ENCODE measurements around the gene LRRN3.

LRRN3 gene

GRCh38 chr7:111059833-111060232 lies 31.1 kb upstream of the LRRN3 start:
- Histone ChIP-seq H2AFZ (ENCODE audit: low read length) (no peak overlapping the region), H3K9me3 (ENCODE audit: insufficient read depth, low read depth, low read length) (peaks cover 4% of the 10 kb centered on the region; the same call in 1 of the 2 replicates), H3K36me3 (ENCODE audit: insufficient read depth, low read length) (no peaks in the 10 kb centered on the region), H4K20me1 (ENCODE audit: insufficient read depth, low read length, poor library complexity, severe bottlenecking) (no peaks in the 10 kb centered on the region), H3K4me3 (ENCODE audit: low read length, poor library complexity, severe bottlenecking) (no peak overlapping the region), H3K9me2 (replicated peaks; ENCODE audit: low read depth, low read length) (no peaks in the 10 kb centered on the region), H3F3A (ENCODE audit: low read depth) (no peaks in the 10 kb centered on the region), H3K27me3 (ENCODE audit: insufficient read depth, low read length, poor library complexity, severe bottlenecking) (no peaks in the 10 kb centered on the region), H3K4me2 (ENCODE audit: low read depth, low read length, poor library complexity, severe bottlenecking) (no peak overlapping the region), H3K79me2 (ENCODE audit: insufficient read depth, low read length) (no peaks in the 10 kb centered on the region), H3K9ac (ENCODE audit: low read depth, low read length, poor library complexity, severe bottlenecking) (no peak overlapping the region), H3K4me1 (ENCODE audit: insufficient read depth, low read length, poor library complexity, severe bottlenecking) (no peaks in the 10 kb centered on the region)
- TF ChIP-seq EZH2phosphoT487 (IDR thresholded peaks at IDR 0.05; ENCODE audit: borderline replicate concordance): no peak
- TF ChIP-seq, protein P1, sequence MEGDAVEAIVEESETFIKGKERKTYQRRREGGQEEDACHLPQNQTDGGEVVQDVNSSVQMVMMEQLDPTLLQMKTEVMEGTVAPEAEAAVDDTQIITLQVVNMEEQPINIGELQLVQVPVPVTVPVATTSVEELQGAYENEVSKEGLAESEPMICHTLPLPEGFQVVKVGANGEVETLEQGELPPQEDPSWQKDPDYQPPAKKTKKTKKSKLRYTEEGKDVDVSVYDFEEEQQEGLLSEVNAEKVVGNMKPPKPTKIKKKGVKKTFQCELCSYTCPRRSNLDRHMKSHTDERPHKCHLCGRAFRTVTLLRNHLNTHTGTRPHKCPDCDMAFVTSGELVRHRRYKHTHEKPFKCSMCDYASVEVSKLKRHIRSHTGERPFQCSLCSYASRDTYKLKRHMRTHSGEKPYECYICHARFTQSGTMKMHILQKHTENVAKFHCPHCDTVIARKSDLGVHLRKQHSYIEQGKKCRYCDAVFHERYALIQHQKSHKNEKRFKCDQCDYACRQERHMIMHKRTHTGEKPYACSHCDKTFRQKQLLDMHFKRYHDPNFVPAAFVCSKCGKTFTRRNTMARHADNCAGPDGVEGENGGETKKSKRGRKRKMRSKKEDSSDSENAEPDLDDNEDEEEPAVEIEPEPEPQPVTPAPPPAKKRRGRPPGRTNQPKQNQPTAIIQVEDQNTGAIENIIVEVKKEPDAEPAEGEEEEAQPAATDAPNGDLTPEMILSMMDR (conservative IDR thresholded peaks at IDR 0.05; ENCODE audit: low read length): no peak

GRCh38 chr7:111063166-111063565 lies 27.8 kb upstream of the LRRN3 start:
- no peaks in the 10 kb centered on the region for H3K36me3 ChIP-seq (ENCODE audit: insufficient read depth, low read length)
- no peak for TF ChIP-seq EZH2phosphoT487 (IDR thresholded peaks at IDR 0.05; ENCODE audit: borderline replicate concordance)
- TF ChIP-seq, protein P1 (conservative IDR thresholded peaks at IDR 0.05; ENCODE audit: low read length): no peak
- no peak overlapping the region for H3K9ac ChIP-seq (ENCODE audit: low read depth, low read length, poor library complexity, severe bottlenecking)

GRCh38 chr7:111067251-111067650 lies 23.7 kb upstream of the LRRN3 start:
- H3K36me3 ChIP-seq (ENCODE audit: insufficient read depth, low read length): no peaks in the 10 kb centered on the region
- H4K20me1 ChIP-seq (ENCODE audit: insufficient read depth, low read length, poor library complexity, severe bottlenecking): no peaks in the 10 kb centered on the region
- no peak overlapping the region for H3K9ac ChIP-seq (ENCODE audit: low read depth, low read length, poor library complexity, severe bottlenecking)
- TF ChIP-seq EZH2phosphoT487 (IDR thresholded peaks at IDR 0.05; ENCODE audit: borderline replicate concordance): no peak
- TF ChIP-seq, protein P1 (conservative IDR thresholded peaks at IDR 0.05; ENCODE audit: low read length): no peak
- no peaks in the 10 kb centered on the region for H3F3A ChIP-seq (ENCODE audit: low read depth)
- no peaks in the 10 kb centered on the region for H3K79me2 ChIP-seq (ENCODE audit: insufficient read depth, low read length)
- H3K4me2 ChIP-seq (ENCODE audit: low read depth, low read length, poor library complexity, severe bottlenecking): no peak overlapping the region
- no peak overlapping the region for H3K4me3 ChIP-seq (ENCODE audit: low read length, poor library complexity, severe bottlenecking)
- H3K9me3 ChIP-seq (ENCODE audit: insufficient read depth, low read depth, low read length): peaks cover 4% of the 10 kb centered on the region; the same call in 1 of the 2 replicates
- no peak overlapping the region for H2AFZ ChIP-seq (ENCODE audit: low read length)
- H3K4me1 ChIP-seq (ENCODE audit: insufficient read depth, low read length, poor library complexity, severe bottlenecking): peaks cover 14% of the 10 kb centered on the region
- no peaks in the 10 kb centered on the region for H3K9me2 ChIP-seq (replicated peaks; ENCODE audit: low read depth, low read length)
- H3K27me3 ChIP-seq (ENCODE audit: insufficient read depth, low read length, poor library complexity, severe bottlenecking): no peaks in the 10 kb centered on the region

More at GRCh38 chr7:111063166-111063565, 27.8 kb upstream of the LRRN3 start:
- Histone ChIP-seq H3K9me2 (replicated peaks; ENCODE audit: low read depth, low read length) (no peaks in the 10 kb centered on the region), H3K4me2 (ENCODE audit: low read depth, low read length, poor library complexity, severe bottlenecking) (no peak overlapping the region), H3K4me3 (ENCODE audit: low read length, poor library complexity, severe bottlenecking) (no peak overlapping the region), H4K20me1 (ENCODE audit: insufficient read depth, low read length, poor library complexity, severe bottlenecking) (no peaks in the 10 kb centered on the region), H3K4me1 (ENCODE audit: insufficient read depth, low read length, poor library complexity, severe bottlenecking) (no peaks in the 10 kb centered on the region), H3K79me2 (ENCODE audit: insufficient read depth, low read length) (no peaks in the 10 kb centered on the region), H2AFZ (ENCODE audit: low read length) (no peak overlapping the region), H3F3A (ENCODE audit: low read depth) (no peaks in the 10 kb centered on the region), H3K9me3 (ENCODE audit: insufficient read depth, low read depth, low read length) (peaks cover 4% of the 10 kb centered on the region; the same call in 1 of the 2 replicates), H3K27me3 (ENCODE audit: insufficient read depth, low read length, poor library complexity, severe bottlenecking) (no peaks in the 10 kb centered on the region)
